GM12891 (cell line): ENCODE results near the gene BEND3.

Experiments used
- POLR2A ChIP-seq: IDR thresholded peaks from 2 replicates; pipeline ENCODE4 v1.6.1; 2011; ENCODE audit warnings: low read depth, low read length, control low read depth
- POLR2AphosphoS5 ChIP-seq: IDR thresholded peaks from 2 replicates; pipeline ENCODE4 v1.6.1; 2011; ENCODE audit warnings: low read depth, low read length, control low read depth
- POU2F2 ChIP-seq: IDR thresholded peaks from 2 replicates; pipeline ENCODE4 v1.6.1; 2011; ENCODE audit warnings: low read depth, mild to moderate bottlenecking, control low read depth, low read length, moderate library complexity
- SPI1 ChIP-seq: IDR thresholded peaks from 2 replicates; pipeline ENCODE4 v1.6.1; 2011; ENCODE audit warnings: low read depth, low read length, control low read depth
- TAF1 ChIP-seq: IDR thresholded peaks from 2 replicates; pipeline ENCODE4 v1.6.1; 2011; ENCODE audit warnings: low read depth, low read length, control low read depth

GRCh38 chr6:107019047-107019446 is 96.3 kb downstream of the BEND3 start:
- TF ChIP-seq POLR2A (no peak), POLR2AphosphoS5 (no peak), TAF1 (no peak), SPI1 (no peak), POU2F2 (no peak)
